Rectal smooth muscle tissue (tissue), 1 donor: ENCODE measurements around the gene SFN.
A peak's percentile ranks its signal among the peaks of the same experiment; 100 is the strongest.

Experiments
- H3K27ac ChIP-seq: one replicate; pipeline ENCODE4 v1.7.0; 2013; ENCODE audit warnings: low read depth, low read length, inconsistent platforms
- H3K27me3 ChIP-seq: one replicate; pipeline ENCODE4 v1.7.0; 2013; ENCODE audit warnings: low read length; ENCODE audit not compliant: control insufficient read depth, insufficient read depth
- H3K36me3 ChIP-seq: one replicate; pipeline ENCODE4 v1.7.0; 2013; ENCODE audit warnings: low read length; ENCODE audit not compliant: control insufficient read depth, insufficient read depth
- H3K4me1 ChIP-seq: one replicate; pipeline ENCODE4 v1.7.0; 2013; ENCODE audit warnings: low read length; ENCODE audit not compliant: control insufficient read depth, insufficient read depth
- H3K4me3 ChIP-seq: one replicate; pipeline ENCODE4 v1.7.0; 2013; ENCODE audit warnings: low read length
- H3K9ac ChIP-seq: one replicate; pipeline ENCODE4 v1.7.0; 2013; ENCODE audit warnings: low read length

Gene SFN

DNA sequence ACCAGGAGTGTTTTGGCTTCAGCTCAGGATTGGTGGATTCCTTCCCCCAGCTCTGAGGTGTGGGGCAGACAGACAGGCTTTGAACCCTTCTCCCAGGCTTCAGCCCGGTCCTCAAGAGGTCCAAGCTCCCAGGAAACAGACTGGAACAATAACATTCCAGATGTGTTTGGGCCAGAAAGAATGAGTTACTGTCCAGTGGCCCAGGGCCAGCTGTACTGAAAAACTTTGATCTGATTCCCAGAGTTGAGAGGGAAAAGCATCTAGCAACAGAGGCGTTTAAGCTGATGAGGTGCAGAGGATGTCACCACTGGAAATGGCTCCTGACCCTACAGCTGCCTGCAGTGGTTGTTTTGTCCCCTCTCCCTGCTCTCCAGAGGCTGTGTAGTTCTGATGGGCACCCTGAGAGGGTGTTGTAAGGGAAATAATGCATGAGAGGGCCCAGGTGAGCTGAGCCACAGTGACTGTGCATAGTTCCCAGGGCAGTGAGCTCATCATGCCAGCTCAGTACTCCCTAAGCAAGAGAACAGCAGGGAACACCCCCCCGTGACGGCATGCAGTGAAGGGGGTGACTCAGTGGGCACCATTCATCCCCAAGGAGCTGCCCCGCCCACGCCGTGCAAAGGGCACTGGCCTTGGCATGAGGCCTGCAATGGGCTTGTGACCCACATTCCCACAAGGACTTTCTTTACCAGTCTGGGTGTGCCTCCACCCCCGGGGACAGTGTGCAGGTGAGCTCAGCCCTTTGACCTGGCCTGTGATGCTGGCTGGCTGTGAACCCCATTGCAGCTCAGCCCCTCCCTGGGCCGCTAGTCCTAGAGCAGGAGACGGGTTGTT, 13.8 kb upstream of the SFN start:
- Histone ChIP-seq H3K27ac (peak overlapping the region; percentile 41), H3K4me1 (peaks cover 14% of the 10 kb centered on the region), H3K4me3 (no peak overlapping the region), H3K36me3 (peaks cover 33% of the 10 kb centered on the region), H3K27me3 (no peaks in the 10 kb centered on the region), H3K9ac (no peak overlapping the region)

- Histone ChIP-seq H3K36me3 (peaks cover 36% of the 10 kb centered on the region), H3K27ac (no peak overlapping the region), H3K4me1 (peaks cover 14% of the 10 kb centered on the region), H3K9ac (no peak overlapping the region), H3K27me3 (no peaks in the 10 kb centered on the region), H3K4me3 (no peak overlapping the region)
Observed at GRCh38 chr1:26851106-26851684, 11.8 kb upstream of the SFN start.

GRCh38 chr1:26852701-26853100, 10.2 kb upstream of the SFN start:
- Histone ChIP-seq H3K36me3 (peaks cover 37% of the 10 kb centered on the region), H3K4me1 (peaks cover 14% of the 10 kb centered on the region), H3K27ac (no peak overlapping the region), H3K27me3 (no peaks in the 10 kb centered on the region), H3K9ac (no peak overlapping the region), H3K4me3 (no peak overlapping the region)

GRCh38 chr1:26853156-26853555, 9.8 kb upstream of the SFN start:
- Histone ChIP-seq H3K4me3 (no peak overlapping the region), H3K27me3 (no peaks in the 10 kb centered on the region), H3K4me1 (peaks cover 14% of the 10 kb centered on the region), H3K27ac (no peak overlapping the region), H3K9ac (no peak overlapping the region), H3K36me3 (peaks cover 37% of the 10 kb centered on the region)

DNA sequence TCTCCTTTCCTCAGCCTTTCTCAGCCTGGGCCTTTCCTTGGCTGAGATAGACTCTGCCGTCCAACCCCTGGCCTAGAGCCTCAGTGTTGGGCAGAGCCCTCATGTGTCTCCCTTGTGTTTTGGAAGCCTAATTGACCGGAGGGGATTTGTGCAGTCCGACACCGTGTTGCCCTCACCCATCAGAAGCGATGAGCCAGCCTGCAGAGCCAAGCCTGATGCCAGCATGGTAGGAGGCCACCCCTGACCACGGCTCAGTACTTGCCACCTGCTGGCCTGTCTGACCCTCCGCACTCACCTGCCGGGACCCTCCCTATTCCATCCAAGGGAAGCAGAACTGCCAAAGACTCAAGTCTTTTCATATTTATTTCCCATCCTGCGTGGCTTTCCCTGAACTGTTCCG, 9.3 kb upstream of the SFN start:
- H3K27me3 ChIP-seq: no peaks in the 10 kb centered on the region
- H3K4me1 ChIP-seq: peaks cover 9% of the 10 kb centered on the region
- H3K9ac ChIP-seq: no peak overlapping the region
- H3K4me3 ChIP-seq: no peak overlapping the region
- H3K27ac ChIP-seq: no peak overlapping the region
- H3K36me3 ChIP-seq: peaks cover 37% of the 10 kb centered on the region

GRCh38 chr1:26854906-26855305, 8.0 kb upstream of the SFN start:
- H3K9ac ChIP-seq: no peak overlapping the region
- H3K36me3 ChIP-seq: peaks cover 37% of the 10 kb centered on the region
- no peak overlapping the region for H3K4me3 ChIP-seq
- H3K27ac ChIP-seq: no peak overlapping the region
- no peaks in the 10 kb centered on the region for H3K27me3 ChIP-seq
- peaks cover 5% of the 10 kb centered on the region for H3K4me1 ChIP-seq

GRCh38 chr1:26855636-26856035, 7.3 kb upstream of the SFN start:
- Histone ChIP-seq H3K9ac (no peak overlapping the region), H3K27ac (no peak overlapping the region), H3K4me1 (peaks cover 5% of the 10 kb centered on the region), H3K36me3 (peaks cover 30% of the 10 kb centered on the region), H3K27me3 (no peaks in the 10 kb centered on the region), H3K4me3 (no peak overlapping the region)

GRCh38 chr1:26856181-26856580, 6.8 kb upstream of the SFN start:
- peaks cover 26% of the 10 kb centered on the region for H3K36me3 ChIP-seq
- H3K27me3 ChIP-seq: no peaks in the 10 kb centered on the region
- no peak overlapping the region for H3K27ac ChIP-seq
- H3K9ac ChIP-seq: no peak overlapping the region
- H3K4me1 ChIP-seq: peaks cover 5% of the 10 kb centered on the region
- H3K4me3 ChIP-seq: no peak overlapping the region

DNA sequence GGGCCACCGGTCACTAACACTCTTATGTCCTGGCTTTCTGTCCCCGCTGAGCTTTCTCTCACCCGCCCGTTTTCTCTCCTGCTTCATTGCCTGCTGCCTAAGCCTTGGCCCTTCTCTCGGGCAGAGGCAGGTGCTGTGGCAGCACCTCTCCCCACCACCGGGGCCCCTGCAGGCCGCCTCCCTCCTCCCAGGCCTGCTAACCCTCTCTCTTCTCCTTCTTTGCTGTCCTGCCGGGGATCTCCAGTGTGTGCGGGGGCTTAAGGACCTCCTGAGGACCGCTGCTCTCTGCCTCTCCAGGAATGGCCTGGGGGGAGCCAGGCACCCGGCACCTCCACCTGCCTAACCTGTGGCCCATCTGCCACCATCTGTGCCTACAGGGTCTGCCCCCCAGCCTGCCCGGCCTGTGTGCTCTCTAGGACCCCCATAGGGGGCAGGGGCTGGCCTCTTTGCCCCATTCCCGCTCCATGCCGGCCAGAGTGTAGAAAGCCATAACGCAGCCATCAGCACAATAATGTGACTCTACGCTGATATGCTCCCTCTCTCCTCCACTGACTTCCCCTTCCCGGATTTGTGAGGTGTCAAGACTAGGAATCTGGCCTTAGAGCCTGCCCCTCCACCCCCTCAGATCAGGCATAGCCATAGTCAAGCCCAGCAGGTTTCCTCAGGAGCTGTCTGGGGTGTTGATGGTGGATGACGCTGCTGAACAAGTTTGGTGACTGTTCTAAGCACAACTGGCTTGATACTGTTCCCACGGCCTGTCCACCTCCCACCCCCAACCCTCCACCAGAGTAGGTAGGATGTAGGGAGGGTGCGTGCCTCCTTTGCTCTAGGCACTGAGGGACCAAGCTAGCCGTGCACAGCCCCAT, 6.1 kb upstream of the SFN start:
- Histone ChIP-seq H3K27ac (no peak overlapping the region), H3K9ac (no peak overlapping the region), H3K4me1 (peaks cover 5% of the 10 kb centered on the region), H3K4me3 (no peak overlapping the region), H3K36me3 (peaks cover 19% of the 10 kb centered on the region), H3K27me3 (no peaks in the 10 kb centered on the region)

DNA sequence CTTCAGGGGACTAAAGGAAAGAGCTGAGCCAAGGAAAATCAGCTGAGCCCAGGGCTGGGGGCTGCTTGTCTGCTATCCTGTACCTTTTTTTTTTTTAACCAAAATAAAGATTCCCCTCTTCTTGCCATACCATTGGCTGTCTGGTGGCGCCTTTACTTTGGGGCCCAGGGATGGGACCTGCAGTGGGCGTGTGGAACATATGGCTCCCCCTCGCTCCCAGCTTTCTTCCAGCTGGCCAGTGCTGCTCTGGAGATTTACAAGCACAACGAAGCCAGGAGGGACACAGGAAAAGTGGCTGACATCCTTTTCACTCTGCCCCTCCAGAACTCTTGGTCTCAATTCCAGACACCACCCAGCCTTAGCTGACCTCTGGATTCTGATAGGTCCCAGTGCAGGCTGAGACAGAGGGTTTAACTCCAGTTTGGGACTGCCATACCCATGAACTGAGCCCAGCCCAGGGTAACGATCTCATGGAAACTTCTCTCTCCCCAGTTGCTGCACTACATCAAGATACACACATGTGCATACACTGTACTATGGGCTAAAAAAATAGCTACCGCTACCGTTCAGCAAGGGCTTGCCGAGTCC, 5.4 kb upstream of the SFN start:
- Histone ChIP-seq H3K4me1 (peaks cover 5% of the 10 kb centered on the region), H3K27ac (peak overlapping the region; percentile 15), H3K9ac (no peak overlapping the region)

DNA sequence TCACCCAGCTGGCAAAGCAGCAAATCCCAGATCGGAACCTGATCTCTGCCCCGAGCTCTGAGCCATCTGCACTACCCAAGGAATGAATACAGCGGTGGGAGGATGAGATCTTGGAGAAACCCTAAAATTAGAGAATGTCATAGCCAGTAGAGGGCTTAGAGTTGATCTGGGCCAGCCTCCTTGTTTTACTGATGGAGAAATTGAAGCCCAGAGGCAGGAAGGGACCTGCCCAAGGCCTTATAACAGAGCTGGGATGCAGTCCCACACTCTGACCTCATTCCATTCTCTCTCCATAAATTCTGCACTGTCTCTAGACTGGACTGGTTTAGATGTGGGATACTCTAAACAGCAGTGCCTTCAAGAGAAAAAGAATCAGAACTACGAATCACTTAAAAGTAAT, 4.8 kb upstream of the SFN start:
- Histone ChIP-seq H3K4me3 (no peak overlapping the region), H3K4me1 (peaks cover 5% of the 10 kb centered on the region), H3K27ac (no peak overlapping the region), H3K36me3 (peaks cover 10% of the 10 kb centered on the region), H3K27me3 (no peaks in the 10 kb centered on the region), H3K9ac (no peak overlapping the region)

More for the DNA sequence above, 5.4 kb upstream of the SFN start:
- Histone ChIP-seq H3K36me3 (peaks cover 15% of the 10 kb centered on the region), H3K27me3 (no peaks in the 10 kb centered on the region), H3K4me3 (no peak overlapping the region)
